Stomach (tissue), 4 donors: Measurements from ENCODE around the gene AZGP1.

Source experiments
- CTCF ChIP-seq, 7 experiments: fragments of 450-650 bp in 4 of 7; fragments of 200-600 bp in 3 of 7; sonication (generic) in 3 of 7; IDR thresholded peaks; one replicate each; pipeline ENCODE4 v1.5.1; 2016 to 2019; ENCODE audit warnings: antibody characterized with exemption in 7 of 7, control low read depth in 2 of 7, mild to moderate bottlenecking in 1 of 7
- EP300 ChIP-seq: sonication (generic); formaldehyde crosslinking; IDR thresholded peaks from one replicate; pipeline ENCODE4 v1.6.1; 2017; ENCODE audit warnings: antibody characterized with exemption
- POLR2A ChIP-seq, 4 donors: fragments of 450-650 bp; IDR thresholded peaks; one replicate each; pipeline ENCODE4 v1.6.1; 2016; ENCODE audit warnings: antibody characterized with exemption in 4 of 4, control low read depth in 2 of 4, mild to moderate bottlenecking in 1 of 4, moderate library complexity in 1 of 4
- POLR2AphosphoS5 ChIP-seq, 3 donors: sonication (generic); formaldehyde crosslinking; IDR thresholded peaks; one replicate each; pipeline ENCODE4 v1.6.1; 2016; ENCODE audit warnings: antibody characterized with exemption in 3 of 3

DNA sequence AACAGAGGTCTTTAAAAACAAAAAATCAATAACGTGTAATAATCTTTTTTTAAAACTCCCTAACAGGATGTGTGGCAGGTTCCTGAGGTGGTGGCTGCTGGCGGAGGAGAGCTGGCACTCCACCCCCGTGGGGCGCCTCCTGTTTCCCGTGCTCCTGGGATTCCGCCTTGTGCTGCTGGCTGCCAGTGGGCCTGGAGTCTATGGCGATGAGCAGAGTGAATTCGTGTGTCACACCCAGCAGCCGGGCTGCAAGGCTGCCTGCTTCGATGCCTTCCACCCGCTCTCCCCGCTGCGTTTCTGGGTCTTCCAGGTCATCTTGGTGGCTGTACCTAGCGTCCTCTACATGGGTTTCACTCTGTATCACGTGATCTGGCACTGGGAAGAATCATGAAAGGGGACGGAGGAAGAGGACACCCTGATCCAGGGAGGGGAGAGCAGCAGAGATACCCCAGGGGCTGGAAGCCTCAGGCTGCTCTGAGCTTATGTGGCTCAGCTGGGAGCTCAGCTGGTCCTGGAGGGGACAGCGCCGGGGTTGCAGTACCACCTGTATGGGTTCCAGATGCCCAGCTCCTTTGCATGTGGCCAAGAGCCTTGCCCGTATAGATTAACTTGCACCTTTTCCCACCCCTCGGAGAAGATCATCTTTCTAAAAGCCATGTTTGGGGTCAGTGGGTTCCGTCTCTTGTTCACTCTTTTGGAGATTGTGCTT, 16.7 kb upstream of the AZGP1 start:
- TF ChIP-seq POLR2A (IDR thresholded peaks at IDR 0.05) (no peak), POLR2AphosphoS5 (IDR thresholded peaks at IDR 0.05) (no peak), CTCF (IDR thresholded peaks at IDR 0.05) (no peak), EP300 (no peak)
